Measurements from ENCODE around the gene PSMB1. TPM values are rescaled to one million over a fixed set of nuclear protein-coding genes. Genes with fewer than 3 reads are reported as not detected.

The PSMB1 gene
- total and polyA plus RNA-seq, 9 of the 15 experiments (the other 6 are each of a cell fraction or from before 2014, with no cell fraction given): 447 to 2,953 (median 884) TPM

DNA sequence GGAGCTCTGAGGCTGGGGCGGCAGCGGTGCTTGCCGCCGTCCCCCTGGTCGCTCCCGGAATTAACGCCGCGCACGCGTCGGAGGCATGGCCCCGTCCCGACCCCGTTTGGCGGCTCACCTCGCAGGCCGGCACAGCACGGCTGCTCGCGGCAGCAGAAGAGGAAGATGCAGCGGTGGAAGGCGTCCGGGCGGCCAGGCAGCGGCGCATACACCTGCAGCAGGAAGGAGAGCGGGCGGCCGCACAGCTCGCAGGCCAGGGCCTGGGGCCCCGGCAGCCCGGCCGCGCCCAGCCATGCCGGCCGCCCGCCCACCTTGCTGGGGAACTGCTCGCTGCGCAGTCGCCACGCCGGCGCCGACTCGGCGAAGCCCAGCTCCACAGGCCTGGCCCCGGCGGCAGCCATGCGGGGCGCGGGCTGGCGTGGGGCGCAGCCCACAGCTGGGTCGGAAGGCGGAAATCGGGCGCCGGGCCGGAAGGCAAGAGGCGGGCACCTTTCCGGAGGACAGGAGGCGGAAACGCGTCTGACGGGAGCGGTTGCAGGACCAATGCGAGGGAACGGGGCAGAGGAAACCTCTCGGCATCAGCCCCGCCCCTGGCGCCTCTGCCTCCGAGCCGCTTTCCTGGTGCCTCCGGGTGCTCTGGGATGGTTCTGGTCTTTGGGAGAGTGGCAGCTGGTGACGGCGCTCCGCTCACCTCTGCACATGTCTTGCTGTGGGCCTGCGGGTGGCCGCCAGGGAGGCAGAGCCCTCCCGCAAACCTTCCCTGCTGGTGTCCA, 31.3 kb upstream of the PSMB1 start, which contains the start of gene PDCD2 (continued):
- TF ChIP-seq SMAD2 (IDR thresholded peaks at IDR 0.05; ENCODE audit: low read depth, low read length): no peak
- TF ChIP-seq, protein P1, sequence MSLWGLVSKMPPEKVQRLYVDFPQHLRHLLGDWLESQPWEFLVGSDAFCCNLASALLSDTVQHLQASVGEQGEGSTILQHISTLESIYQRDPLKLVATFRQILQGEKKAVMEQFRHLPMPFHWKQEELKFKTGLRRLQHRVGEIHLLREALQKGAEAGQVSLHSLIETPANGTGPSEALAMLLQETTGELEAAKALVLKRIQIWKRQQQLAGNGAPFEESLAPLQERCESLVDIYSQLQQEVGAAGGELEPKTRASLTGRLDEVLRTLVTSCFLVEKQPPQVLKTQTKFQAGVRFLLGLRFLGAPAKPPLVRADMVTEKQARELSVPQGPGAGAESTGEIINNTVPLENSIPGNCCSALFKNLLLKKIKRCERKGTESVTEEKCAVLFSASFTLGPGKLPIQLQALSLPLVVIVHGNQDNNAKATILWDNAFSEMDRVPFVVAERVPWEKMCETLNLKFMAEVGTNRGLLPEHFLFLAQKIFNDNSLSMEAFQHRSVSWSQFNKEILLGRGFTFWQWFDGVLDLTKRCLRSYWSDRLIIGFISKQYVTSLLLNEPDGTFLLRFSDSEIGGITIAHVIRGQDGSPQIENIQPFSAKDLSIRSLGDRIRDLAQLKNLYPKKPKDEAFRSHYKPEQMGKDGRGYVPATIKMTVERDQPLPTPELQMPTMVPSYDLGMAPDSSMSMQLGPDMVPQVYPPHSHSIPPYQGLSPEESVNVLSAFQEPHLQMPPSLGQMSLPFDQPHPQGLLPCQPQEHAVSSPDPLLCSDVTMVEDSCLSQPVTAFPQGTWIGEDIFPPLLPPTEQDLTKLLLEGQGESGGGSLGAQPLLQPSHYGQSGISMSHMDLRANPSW (CRISPR knock-in tag; IDR thresholded peaks at IDR 0.05): no peak; the same call in 1 of the 2 replicates
- no peak for TF ChIP-seq NCOR1 (IDR thresholded peaks at IDR 0.05)
- TF ChIP-seq BRCA1 (IDR thresholded peaks at IDR 0.05): no peak
- TF ChIP-seq BRCA1 (CRISPR knock-in tag; IDR thresholded peaks at IDR 0.05): 0 out of 2 replicates have a peak, but pooled peaks have one; percentile 64
- no peak for TF ChIP-seq ZNF174 (CRISPR knock-in tag; IDR thresholded peaks at IDR 0.05)
- TF ChIP-seq ZBTB1 (CRISPR knock-in tag; IDR thresholded peaks at IDR 0.05; ENCODE audit: borderline replicate concordance, low read depth): peak; percentile 89; the same call in 1 of the 2 replicates
- TF ChIP-seq EZH2 (IDR thresholded peaks at IDR 0.05; ENCODE audit: borderline replicate concordance, low read depth, low read length): no peak
- TF ChIP-seq ZKSCAN8 (CRISPR knock-in tag; IDR thresholded peaks at IDR 0.05): no peak
- peak; percentile 19 for TF ChIP-seq SP2 (IDR thresholded peaks at IDR 0.05; ENCODE audit: extremely low read depth, low read depth, low read length, poor library complexity, severe bottlenecking)
- TF ChIP-seq, protein P2, sequence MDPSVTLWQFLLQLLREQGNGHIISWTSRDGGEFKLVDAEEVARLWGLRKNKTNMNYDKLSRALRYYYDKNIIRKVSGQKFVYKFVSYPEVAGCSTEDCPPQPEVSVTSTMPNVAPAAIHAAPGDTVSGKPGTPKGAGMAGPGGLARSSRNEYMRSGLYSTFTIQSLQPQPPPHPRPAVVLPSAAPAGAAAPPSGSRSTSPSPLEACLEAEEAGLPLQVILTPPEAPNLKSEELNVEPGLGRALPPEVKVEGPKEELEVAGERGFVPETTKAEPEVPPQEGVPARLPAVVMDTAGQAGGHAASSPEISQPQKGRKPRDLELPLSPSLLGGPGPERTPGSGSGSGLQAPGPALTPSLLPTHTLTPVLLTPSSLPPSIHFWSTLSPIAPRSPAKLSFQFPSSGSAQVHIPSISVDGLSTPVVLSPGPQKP (CRISPR knock-in tag; IDR thresholded peaks at IDR 0.05): no peak
- TF ChIP-seq GABPB1 (CRISPR knock-in tag; IDR thresholded peaks at IDR 0.05): peak; percentile 97
- TF ChIP-seq, protein P3, sequence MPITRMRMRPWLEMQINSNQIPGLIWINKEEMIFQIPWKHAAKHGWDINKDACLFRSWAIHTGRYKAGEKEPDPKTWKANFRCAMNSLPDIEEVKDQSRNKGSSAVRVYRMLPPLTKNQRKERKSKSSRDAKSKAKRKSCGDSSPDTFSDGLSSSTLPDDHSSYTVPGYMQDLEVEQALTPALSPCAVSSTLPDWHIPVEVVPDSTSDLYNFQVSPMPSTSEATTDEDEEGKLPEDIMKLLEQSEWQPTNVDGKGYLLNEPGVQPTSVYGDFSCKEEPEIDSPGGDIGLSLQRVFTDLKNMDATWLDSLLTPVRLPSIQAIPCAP (CRISPR knock-in tag; IDR thresholded peaks at IDR 0.05; ENCODE audit: borderline replicate concordance): no peak
- TF ChIP-seq PRPF4 (IDR thresholded peaks at IDR 0.05; ENCODE audit: insufficient read depth, low read depth, low read length, poor library complexity, severe bottlenecking): no peak
- peak; percentile 95 for TF ChIP-seq ELF1 (tag; IDR thresholded peaks at IDR 0.05)
- TF ChIP-seq TEAD4 (IDR thresholded peaks at IDR 0.05; ENCODE audit: low read length): no peak
- TF ChIP-seq TEAD4 (CRISPR knock-in tag; IDR thresholded peaks at IDR 0.05; ENCODE audit: borderline replicate concordance): no peak
- TF ChIP-seq SREBF2 (CRISPR knock-in tag; IDR thresholded peaks at IDR 0.05): no peak
- TF ChIP-seq, protein P4, sequence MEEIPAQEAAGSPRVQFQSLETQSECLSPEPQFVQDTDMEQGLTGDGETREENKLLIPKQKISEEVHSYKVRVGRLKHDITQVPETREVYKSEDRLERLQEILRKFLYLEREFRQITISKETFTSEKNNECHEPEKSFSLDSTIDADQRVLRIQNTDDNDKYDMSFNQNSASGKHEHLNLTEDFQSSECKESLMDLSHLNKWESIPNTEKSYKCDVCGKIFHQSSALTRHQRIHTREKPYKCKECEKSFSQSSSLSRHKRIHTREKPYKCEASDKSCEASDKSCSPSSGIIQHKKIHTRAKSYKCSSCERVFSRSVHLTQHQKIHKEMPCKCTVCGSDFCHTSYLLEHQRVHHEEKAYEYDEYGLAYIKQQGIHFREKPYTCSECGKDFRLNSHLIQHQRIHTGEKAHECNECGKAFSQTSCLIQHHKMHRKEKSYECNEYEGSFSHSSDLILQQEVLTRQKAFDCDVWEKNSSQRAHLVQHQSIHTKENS (CRISPR knock-in tag; IDR thresholded peaks at IDR 0.05): no peak
- TF ChIP-seq MECOM (CRISPR knock-in tag; IDR thresholded peaks at IDR 0.05): no peak
- peak; percentile 67; the same call in 1 of the 2 replicates for TF ChIP-seq RBM34 (IDR thresholded peaks at IDR 0.05; ENCODE audit: borderline replicate concordance, insufficient read depth, low read length)
- TF ChIP-seq CREBBP (IDR thresholded peaks at IDR 0.05; ENCODE audit: low read depth, low read length): no peak
- TF ChIP-seq DNMT1 (IDR thresholded peaks at IDR 0.05): no peak
- TF ChIP-seq SNRNP70 (optimal IDR thresholded peaks at IDR 0.05; ENCODE audit: low read depth, low read length): no peak

Data from K562 (cell line).